Measurements from ENCODE around the gene ADCY10. TPM values are rescaled to one million over a fixed set of nuclear protein-coding genes. Genes with fewer than 3 reads are reported as not detected.
A peak's percentile ranks its signal among the peaks of the same experiment; 100 is the strongest.

Gene ADCY10
- total RNA-seq, 1 donor from 2014 or later = 0.27 TPM

DNA sequence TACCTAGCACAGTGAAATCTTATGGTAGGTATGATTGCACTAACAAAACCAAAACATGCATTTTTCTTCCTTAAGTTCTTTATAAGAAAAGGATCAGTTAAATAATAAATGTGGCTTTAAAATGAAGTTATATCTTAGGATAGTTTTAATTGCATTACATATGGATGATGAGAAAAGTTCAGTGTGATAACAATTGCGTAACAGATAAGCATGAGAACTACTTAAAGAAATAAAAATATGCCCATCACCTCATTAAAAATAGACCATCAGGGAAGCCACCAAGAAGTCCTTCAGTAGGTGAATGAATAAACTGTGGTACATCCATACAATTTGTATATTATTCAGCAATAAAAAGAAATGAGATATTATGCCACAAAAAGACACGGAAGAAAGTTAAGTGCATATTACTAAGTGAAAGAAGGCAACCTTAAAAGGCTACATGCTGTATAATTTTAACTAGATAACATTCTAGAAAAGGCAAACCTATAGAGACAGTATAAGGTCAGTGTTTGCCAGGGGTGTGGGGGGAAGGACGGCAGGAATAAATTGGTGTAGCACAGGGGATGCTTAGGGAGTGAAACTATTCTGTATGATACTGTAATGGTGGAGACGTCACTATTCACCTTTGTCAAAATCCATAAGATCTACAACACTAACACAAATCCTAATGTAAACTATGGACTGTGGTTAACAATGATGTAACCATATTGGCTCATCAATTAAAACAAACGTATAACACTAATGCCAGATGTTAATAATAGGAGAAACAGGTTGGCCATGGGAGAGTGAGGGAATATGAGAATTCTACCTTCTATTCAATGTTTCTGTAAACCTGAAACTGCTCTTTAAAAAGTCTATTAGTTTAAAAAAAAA lies 149.2 kb downstream of the ADCY10 start:
- H3K9me3 ChIP-seq (ENCODE audit: insufficient read depth, low read depth, low read length) = no peaks in the 10 kb centered on the region
- no peaks in the 10 kb centered on the region for H3K4me1 ChIP-seq (ENCODE audit: insufficient read depth, low read length)
- H3K27me3 ChIP-seq (ENCODE audit: insufficient read depth, low read length) = no peaks in the 10 kb centered on the region
- no peak overlapping the region for H3K27ac Mint-ChIP-seq (ENCODE audit: unreplicated experiment)
- DNase-seq (ENCODE audit: low read depth) (no peak), FAIRE-seq (peak; percentile 67)
- no peak overlapping the region for H3K27ac ChIP-seq (ENCODE audit: low read depth, low read length)
- H3K4me2 ChIP-seq (ENCODE audit: low read length) = no peak overlapping the region
- H3K4me3 ChIP-seq (ENCODE audit: insufficient read depth, low read depth, low read length) = no peak overlapping the region
- no peak overlapping the region for H3K4me3 Mint-ChIP-seq (ENCODE audit: unreplicated experiment)
- no peaks in the 10 kb centered on the region for H3K9me3 Mint-ChIP-seq (ENCODE audit: unreplicated experiment)
- H3K36me3 Mint-ChIP-seq (ENCODE audit: low read depth, unreplicated experiment) = peaks cover 12% of the 10 kb centered on the region
- H3K9ac ChIP-seq (ENCODE audit: low read length) = no peak overlapping the region
- peaks cover 27% of the 10 kb centered on the region for H3K4me1 Mint-ChIP-seq (ENCODE audit: low read depth, unreplicated experiment)
- no peak overlapping the region for H2AFZ ChIP-seq (ENCODE audit: low read depth, low read length)
- H3K27me3 Mint-ChIP-seq (ENCODE audit: low read depth, unreplicated experiment) = no peaks in the 10 kb centered on the region
- TF ChIP-seq, protein P1, sequence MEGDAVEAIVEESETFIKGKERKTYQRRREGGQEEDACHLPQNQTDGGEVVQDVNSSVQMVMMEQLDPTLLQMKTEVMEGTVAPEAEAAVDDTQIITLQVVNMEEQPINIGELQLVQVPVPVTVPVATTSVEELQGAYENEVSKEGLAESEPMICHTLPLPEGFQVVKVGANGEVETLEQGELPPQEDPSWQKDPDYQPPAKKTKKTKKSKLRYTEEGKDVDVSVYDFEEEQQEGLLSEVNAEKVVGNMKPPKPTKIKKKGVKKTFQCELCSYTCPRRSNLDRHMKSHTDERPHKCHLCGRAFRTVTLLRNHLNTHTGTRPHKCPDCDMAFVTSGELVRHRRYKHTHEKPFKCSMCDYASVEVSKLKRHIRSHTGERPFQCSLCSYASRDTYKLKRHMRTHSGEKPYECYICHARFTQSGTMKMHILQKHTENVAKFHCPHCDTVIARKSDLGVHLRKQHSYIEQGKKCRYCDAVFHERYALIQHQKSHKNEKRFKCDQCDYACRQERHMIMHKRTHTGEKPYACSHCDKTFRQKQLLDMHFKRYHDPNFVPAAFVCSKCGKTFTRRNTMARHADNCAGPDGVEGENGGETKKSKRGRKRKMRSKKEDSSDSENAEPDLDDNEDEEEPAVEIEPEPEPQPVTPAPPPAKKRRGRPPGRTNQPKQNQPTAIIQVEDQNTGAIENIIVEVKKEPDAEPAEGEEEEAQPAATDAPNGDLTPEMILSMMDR (IDR thresholded peaks at IDR 0.05; ENCODE audit: insufficient read depth, low read depth, low read length) = no peak
- TF ChIP-seq EZH2 (IDR thresholded peaks at IDR 0.05; ENCODE audit: insufficient read depth, low read length) = no peak
- peaks cover 14% of the 10 kb centered on the region for H3K36me3 ChIP-seq (ENCODE audit: insufficient read depth, low read length)
- peaks cover 48% of the 10 kb centered on the region for H3K79me2 ChIP-seq (ENCODE audit: insufficient read depth, low read length)
- peaks cover 80% of the 10 kb centered on the region for H4K20me1 ChIP-seq (ENCODE audit: insufficient read depth, low read length)

DNA sequence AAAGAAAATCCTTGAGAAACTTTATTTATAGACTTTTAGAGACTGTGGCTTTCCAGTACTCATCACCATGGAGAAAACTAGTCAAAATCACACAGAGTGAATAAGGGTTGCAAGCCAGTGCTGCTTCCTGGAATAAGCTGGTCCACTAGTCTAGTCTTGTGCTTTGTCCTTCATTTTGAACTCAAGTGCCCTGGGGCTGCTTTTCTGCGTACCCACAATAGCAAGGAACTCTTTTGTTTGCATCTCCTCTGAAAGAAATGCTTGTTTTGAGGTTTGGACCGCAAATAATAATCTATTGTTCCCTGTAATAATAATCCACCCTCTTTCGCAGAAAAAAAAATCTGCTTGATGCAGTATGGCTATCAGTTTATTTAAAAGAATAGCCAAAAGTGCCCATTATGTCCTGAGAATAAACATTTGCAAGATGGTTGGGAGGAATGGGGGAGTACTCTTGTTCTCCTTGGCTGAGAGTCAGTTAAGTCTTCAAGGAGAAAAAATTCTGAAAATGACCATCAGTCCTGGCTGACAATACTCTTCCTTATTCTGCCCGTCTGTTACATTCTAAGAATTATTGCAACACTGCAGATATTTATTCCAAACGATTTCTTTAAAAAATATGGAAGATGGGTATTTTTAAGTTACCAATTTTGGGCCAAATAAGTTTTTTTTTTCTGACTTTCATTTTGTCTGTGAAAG lies 150.3 kb downstream of the ADCY10 start:
- Histone ChIP-seq H3K9ac (ENCODE audit: low read length) (no peak overlapping the region), H3K9me3 (ENCODE audit: insufficient read depth, low read depth, low read length) (no peaks in the 10 kb centered on the region), H3K36me3 (ENCODE audit: insufficient read depth, low read length) (peaks cover 11% of the 10 kb centered on the region), H3K4me3 (ENCODE audit: insufficient read depth, low read depth, low read length) (no peak overlapping the region), H3K27me3 (ENCODE audit: insufficient read depth, low read length) (no peaks in the 10 kb centered on the region), H3K4me2 (ENCODE audit: low read length) (no peak overlapping the region), H4K20me1 (ENCODE audit: insufficient read depth, low read length) (peaks cover 82% of the 10 kb centered on the region), H3K79me2 (ENCODE audit: insufficient read depth, low read length) (peaks cover 57% of the 10 kb centered on the region), H3K4me1 (ENCODE audit: insufficient read depth, low read length) (no peaks in the 10 kb centered on the region), H3K27ac (ENCODE audit: low read depth, low read length) (no peak overlapping the region), H2AFZ (ENCODE audit: low read depth, low read length) (no peak overlapping the region)
- FAIRE-seq (no peak), DNase-seq (ENCODE audit: low read depth) (peak; percentile 22)
- H3K27ac Mint-ChIP-seq (ENCODE audit: unreplicated experiment) = no peak overlapping the region
- H3K27me3 Mint-ChIP-seq (ENCODE audit: low read depth, unreplicated experiment) = no peaks in the 10 kb centered on the region
- peaks cover 29% of the 10 kb centered on the region for H3K4me1 Mint-ChIP-seq (ENCODE audit: low read depth, unreplicated experiment)
- TF ChIP-seq EZH2 (IDR thresholded peaks at IDR 0.05; ENCODE audit: insufficient read depth, low read length) = no peak
- TF ChIP-seq, protein P1 (IDR thresholded peaks at IDR 0.05; ENCODE audit: insufficient read depth, low read depth, low read length) = no peak
- no peak overlapping the region for H3K4me3 Mint-ChIP-seq (ENCODE audit: unreplicated experiment)
- peaks cover 12% of the 10 kb centered on the region for H3K36me3 Mint-ChIP-seq (ENCODE audit: low read depth, unreplicated experiment)
- no peaks in the 10 kb centered on the region for H3K9me3 Mint-ChIP-seq (ENCODE audit: unreplicated experiment)
